Keratinocyte (primary cell): ENCODE data around the gene CLCN2. TPM values are rescaled to one million over a fixed set of nuclear protein-coding genes. Genes with fewer than 3 reads are reported as not detected.

ENCODE experiments used
- DNase-seq: peaks from one replicate; pipeline ENCODE4 v3.0.0-alpha.2; 2011; ENCODE audit warnings: low read depth, missing footprints, low spot score
- FAIRE-seq: peaks from 2 replicates; lab custom pipeline; 2011; peaks lifted over from hg19 to GRCh38; lab: Jason Lieb, UNC
- H2AFZ ChIP-seq: 2 replicates; pipeline ENCODE4 v1.6.0; 2012; ENCODE audit warnings: low read length, control low read depth, inconsistent platforms; ENCODE audit not compliant: control insufficient read depth
- H3K27ac ChIP-seq: 2 replicates; pipeline ENCODE4 v1.5.1; 2011; ENCODE audit warnings: low read length; ENCODE audit not compliant: control insufficient read depth, insufficient read depth
- H3K27me3 ChIP-seq: 3 replicates; pipeline ENCODE4 v1.6.0; 2011; ENCODE audit warnings: low read length; ENCODE audit not compliant: control insufficient read depth, insufficient read depth; ENCODE audit errors: extremely low read depth
- H3K36me3 ChIP-seq, 2 experiments: 2 replicates in 1 of 2; 3 replicates in 1 of 2; pipeline ENCODE4 v1.5.1; 2011; ENCODE audit warnings: low read length in 2 of 2, mild to moderate bottlenecking in 1 of 2; ENCODE audit not compliant: control insufficient read depth in 2 of 2, insufficient read depth in 2 of 2; ENCODE audit errors: extremely low read depth in 1 of 2
- H3K4me1 ChIP-seq: 3 replicates; pipeline ENCODE4 v1.5.1; 2011; ENCODE audit warnings: low read length; ENCODE audit not compliant: control insufficient read depth, insufficient read depth; ENCODE audit errors: extremely low read depth
- H3K4me2 ChIP-seq: 3 replicates; pipeline ENCODE4 v1.6.0; 2011; ENCODE audit warnings: low read depth, low read length; ENCODE audit not compliant: control insufficient read depth, insufficient read depth; ENCODE audit errors: extremely low read depth
- H3K4me3 ChIP-seq, 3 experiments: fragments of 200-600 bp in 1 of 3; sonication (generic) in 1 of 3; 2 replicates in 2 of 3; 3 replicates in 1 of 3; pipeline ENCODE4 v1.5.1; 2011 to 2016; ENCODE audit warnings: low read length in 3 of 3, mild to moderate bottlenecking in 3 of 3, control low read depth in 2 of 3, inconsistent platforms in 1 of 3, low read depth in 1 of 3, mixed read lengths in 1 of 3, mixed run types in 1 of 3, moderate library complexity in 1 of 3; ENCODE audit not compliant: control insufficient read depth in 2 of 3, insufficient read depth in 2 of 3; ENCODE audit errors: extremely low read depth in 1 of 3
- H3K79me2 ChIP-seq: 2 replicates; pipeline ENCODE4 v1.6.0; 2012; ENCODE audit warnings: low read length; ENCODE audit not compliant: control insufficient read depth, insufficient read depth
- H3K9ac ChIP-seq: 3 replicates; pipeline ENCODE4 v1.6.0; 2011; ENCODE audit warnings: low read length; ENCODE audit not compliant: control insufficient read depth, insufficient read depth; ENCODE audit errors: extremely low read depth
- H3K9me1 ChIP-seq: 3 replicates; pipeline ENCODE4 v1.6.0; 2011; ENCODE audit warnings: low read length; ENCODE audit not compliant: control insufficient read depth, insufficient read depth; ENCODE audit errors: extremely low read depth
- H3K9me3 ChIP-seq: 2 replicates; pipeline ENCODE4 v1.5.1; 2012; ENCODE audit warnings: low read depth, low read length; ENCODE audit not compliant: control insufficient read depth
- H4K20me1 ChIP-seq: 3 replicates; pipeline ENCODE4 v1.6.0; 2011; ENCODE audit warnings: low read length; ENCODE audit not compliant: control insufficient read depth, insufficient read depth; ENCODE audit errors: extremely low read depth
- CTCF ChIP-seq, 3 experiments: IDR thresholded peaks in 1 of 3; conservative IDR thresholded peaks in 1 of 3; optimal IDR thresholded peaks in 1 of 3; 2 replicates in 2 of 3; 3 replicates in 1 of 3; pipeline versions ENCODE3 to v1.5.1; 2011; ENCODE audit warnings: low read length in 3 of 3, mild to moderate bottlenecking in 3 of 3, moderate library complexity in 2 of 3, control low read depth in 1 of 3, inconsistent platforms in 1 of 3; ENCODE audit not compliant: insufficient read depth in 2 of 3; ENCODE audit errors: extremely low read depth in 1 of 3
- EZH2 ChIP-seq: IDR thresholded peaks from one replicate; pipeline ENCODE4 v1.6.1; 2012; ENCODE audit warnings: inconsistent platforms, mild to moderate bottlenecking, low read length, moderate library complexity
- dilution Hi-C: fragments of 300-500 bp; cut with MboI; formaldehyde crosslinking; loops from one replicate; pipeline ENCODE4 v1.7.0; 2020; ENCODE audit warnings: low sequenced_read_pairs; ENCODE audit not compliant: extremely low pct_ligation_motif_present
- polyA plus RNA-seq, 5 experiments: library from polyadenylated mRNA; depleted of rRNA in 3 of 5; stranded (reverse) in 3 of 5; stranded (forward) in 1 of 5; unstranded in 1 of 5; fragments of >200 nt; gene quantifications; 1 replicate in 1 of 5; 2 replicates in 3 of 5; 3 replicates in 1 of 5; pipeline versions ENCODE4 v1.2.1 to v1.2.3, GENCODE V29; 2011 to 2012; ENCODE audit warnings: missing spikeins in 2 of 5, low read depth in 1 of 5, low replicate concordance in 1 of 5

Gene CLCN2
- polyA plus RNA-seq, 1 donor (not counting 4 experiments of a cell fraction or from before 2014, with no cell fraction given) = 3.1 TPM

- Histone ChIP-seq H4K20me1 (peaks cover 7% of the 10 kb centered on the region), H3K9me3 (no peaks in the 10 kb centered on the region), H3K27ac (no peak overlapping the region), H3K4me1 (no peaks in the 10 kb centered on the region), H2AFZ (no peak overlapping the region), H3K4me2 (no peak overlapping the region), H3K36me3 (peaks cover 41 to 48% of the 10 kb centered on the region in 2 experiments), H3K79me2 (peaks cover 22% of the 10 kb centered on the region), H3K4me3 (no peak overlapping the region), H3K9me1 (no peaks in the 10 kb centered on the region), H3K9ac (no peak overlapping the region), H3K27me3 (no peaks in the 10 kb centered on the region)
- dilution Hi-C loops = no loop called here
- no peak for TF ChIP-seq CTCF (optimal IDR thresholded peaks at IDR 0.05 in 1 of 3, IDR thresholded peaks at IDR 0.05 in 1 of 3, conservative IDR thresholded peaks at IDR 0.05 in 1 of 3; ENCODE audit: extremely low read depth in 1 of 3, insufficient read depth in 2 of 3, low read length in 3 of 3)
- TF ChIP-seq EZH2 = no peak
- FAIRE-seq (no peak), DNase-seq (no peak)
Measured at GRCh38 chr3:184308744-184309143, 52.7 kb downstream of the CLCN2 start.

- Histone ChIP-seq H4K20me1 (peaks cover 7% of the 10 kb centered on the region), H3K9me1 (no peaks in the 10 kb centered on the region), H3K79me2 (peaks cover 31% of the 10 kb centered on the region), H3K27me3 (no peaks in the 10 kb centered on the region), H3K4me2 (no peak overlapping the region), H3K9ac (no peak overlapping the region), H3K27ac (no peak overlapping the region), H3K9me3 (no peaks in the 10 kb centered on the region), H3K4me3 (no peak overlapping the region), H2AFZ (no peak overlapping the region), H3K36me3 (peaks cover 45 to 53% of the 10 kb centered on the region in 2 experiments), H3K4me1 (no peaks in the 10 kb centered on the region)
- dilution Hi-C loops = no loop called here
- FAIRE-seq = no peak
- DNase-seq = no peak
- TF ChIP-seq EZH2 (no peak), CTCF (optimal IDR thresholded peaks at IDR 0.05 in 1 of 3, IDR thresholded peaks at IDR 0.05 in 1 of 3, conservative IDR thresholded peaks at IDR 0.05 in 1 of 3; ENCODE audit: extremely low read depth in 1 of 3, insufficient read depth in 2 of 3, low read length in 3 of 3) (no peak)
Measured at GRCh38 chr3:184307915-184308314, 53.5 kb downstream of the CLCN2 start.
